Skeletal muscle cell (primary cell): ENCODE measurements around the gene RUSC1.
A peak's percentile ranks its signal among the peaks of the same experiment; 100 is the strongest.
"Not testable (repeated sequence)": the region's sequence is repeated elsewhere in the genome, so short reads cannot be mapped to it uniquely, and the experiment has no call there.

Experiments
- DNase-seq: peaks from one replicate; pipeline ENCODE4 v3.0.0-alpha.2; 2010; ENCODE audit warnings: low read depth
- H3K4me3 ChIP-seq: 2 replicates; pipeline ENCODE4 v1.5.1; 2011; ENCODE audit warnings: low read depth, mild to moderate bottlenecking, control low read depth, low read length, moderate library complexity

RUSC1 gene

DNA sequence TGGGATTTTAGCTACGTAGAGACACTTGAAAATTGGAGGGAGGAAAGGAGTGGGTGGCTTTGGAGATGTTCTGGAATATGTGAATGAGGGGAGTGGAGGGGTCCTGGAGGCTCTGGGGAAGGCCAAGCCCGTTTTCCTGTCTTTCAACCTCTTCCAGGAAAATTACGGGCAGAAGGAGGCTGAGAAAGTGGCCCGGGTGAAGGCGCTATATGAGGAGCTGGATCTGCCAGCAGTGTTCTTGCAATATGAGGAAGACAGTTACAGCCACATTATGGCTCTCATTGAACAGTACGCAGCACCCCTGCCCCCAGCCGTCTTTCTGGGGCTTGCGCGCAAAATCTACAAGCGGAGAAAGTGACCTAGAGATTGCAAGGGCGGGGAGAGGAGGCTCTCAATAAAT lies 442 bp upstream of the RUSC1 start:
- DNase-seq, result no peak
- H3K4me3 ChIP-seq, result peak overlapping the region; percentile 93

DNA sequence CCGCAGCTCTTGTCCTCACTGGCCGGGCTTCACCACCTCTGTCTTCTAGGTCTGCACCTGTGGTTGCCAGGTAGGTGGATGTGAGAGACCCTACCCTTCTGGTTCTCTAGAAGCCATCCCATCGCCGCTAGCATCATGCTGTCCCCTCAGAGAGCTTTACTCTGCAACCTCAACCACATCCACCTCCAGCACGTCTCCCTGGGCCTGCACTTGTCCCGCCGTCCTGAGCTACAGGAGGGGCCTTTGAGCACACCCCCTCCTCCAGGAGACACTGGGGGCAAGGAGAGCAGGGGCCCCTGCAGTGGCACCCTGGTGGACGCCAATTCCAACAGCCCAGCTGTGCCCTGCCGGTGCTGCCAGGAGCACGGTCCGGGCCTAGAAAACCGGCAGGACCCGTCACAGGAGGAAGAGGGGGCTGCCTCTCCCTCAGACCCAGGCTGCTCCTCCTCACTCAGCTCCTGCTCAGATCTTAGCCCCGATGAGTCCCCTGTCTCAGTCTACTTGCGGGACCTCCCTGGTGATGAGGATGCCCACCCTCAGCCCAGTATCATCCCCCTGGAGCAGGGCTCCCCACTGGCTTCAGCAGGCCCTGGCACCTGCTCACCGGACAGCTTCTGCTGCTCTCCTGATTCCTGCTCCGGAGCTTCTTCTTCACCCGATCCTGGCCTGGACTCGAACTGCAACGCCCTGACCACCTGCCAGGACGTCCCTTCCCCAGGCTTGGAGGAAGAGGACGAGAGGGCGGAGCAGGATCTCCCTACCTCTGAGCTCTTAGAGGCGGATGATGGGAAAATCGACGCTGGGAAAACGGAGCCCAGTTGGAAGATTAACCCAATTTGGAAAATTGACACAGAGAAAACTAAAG lies 1.2 kb downstream of the RUSC1 start:
- peak overlapping the region; percentile 93 for H3K4me3 ChIP-seq
- DNase-seq, result no peak

- peak overlapping the region; percentile 93 for H3K4me3 ChIP-seq
- no peak for DNase-seq
Observed at GRCh38 chr1:155322571-155322952, 1.9 kb downstream of the RUSC1 start.

- peak; percentile 90 for DNase-seq
- peak overlapping the region; percentile 93 for H3K4me3 ChIP-seq
Observed at GRCh38 chr1:155322953-155323728, 2.4 kb downstream of the RUSC1 start.

- H3K4me3 ChIP-seq, result peak overlapping the region; percentile 93
- peak; percentile 73 for DNase-seq
Observed at GRCh38 chr1:155323729-155324036, 3.0 kb downstream of the RUSC1 start.

GRCh38 chr1:155324037-155324716 lies 3.5 kb downstream of the RUSC1 start:
- DNase-seq, result peak; percentile 87
- H3K4me3 ChIP-seq, result peak overlapping the region; percentile 93

- H3K4me3 ChIP-seq, result peak overlapping the region; percentile 93
- DNase-seq, result no peak
Observed at GRCh38 chr1:155324717-155325602, 4.3 kb downstream of the RUSC1 start.

- DNase-seq, result no peak
- H3K4me3 ChIP-seq, result peak overlapping the region; percentile 93
Observed at GRCh38 chr1:155325603-155325893, 4.9 kb downstream of the RUSC1 start.

- DNase-seq, result no peak
- H3K4me3 ChIP-seq, result no peak overlapping the region
Observed at GRCh38 chr1:155326020-155326526, 5.4 kb downstream of the RUSC1 start.

DNA sequence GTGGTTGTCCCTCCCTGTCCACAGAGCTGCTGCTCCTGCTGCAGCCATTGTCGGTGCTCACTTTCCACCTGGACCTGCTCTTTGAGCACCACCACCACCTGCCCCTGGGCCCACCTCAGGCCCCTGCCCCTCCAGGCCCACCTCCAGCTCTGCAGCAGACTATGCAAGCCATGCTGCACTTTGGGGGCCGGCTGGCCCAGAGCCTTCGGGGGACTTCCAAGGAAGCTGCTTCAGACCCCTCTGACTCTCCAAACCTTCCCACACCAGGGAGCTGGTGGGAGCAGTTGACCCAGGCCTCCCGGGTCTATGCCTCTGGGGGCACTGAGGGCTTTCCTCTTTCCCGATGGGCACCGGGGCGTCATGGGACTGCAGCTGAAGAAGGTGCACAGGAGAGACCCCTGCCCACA lies 5.9 kb downstream of the RUSC1 start:
- no peak overlapping the region for H3K4me3 ChIP-seq
- DNase-seq, result no peak

- H3K4me3 ChIP-seq, result no peak overlapping the region
- no peak for DNase-seq
Observed at GRCh38 chr1:155327981-155328380, 7.3 kb downstream of the RUSC1 start.

DNA sequence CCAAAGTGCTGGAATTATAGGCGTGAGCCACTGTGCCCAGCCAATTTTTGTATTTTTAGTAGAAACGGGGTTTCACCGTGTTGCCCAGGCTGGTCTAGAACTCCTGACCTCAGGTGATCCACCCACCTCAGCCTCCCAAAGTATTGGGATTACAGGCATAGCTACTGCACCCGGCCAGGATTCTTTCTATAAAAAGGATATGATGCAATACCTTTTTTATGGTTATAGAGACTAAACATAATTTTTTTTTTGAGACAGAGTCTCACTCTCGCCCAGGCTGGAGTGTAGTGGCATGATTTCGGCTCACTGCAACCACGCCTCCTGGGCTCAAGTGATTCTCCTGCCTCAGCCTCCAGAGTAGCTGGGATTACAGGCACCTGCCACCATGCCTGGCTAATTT lies 8.2 kb downstream of the RUSC1 start:
- not testable (repeated sequence) for H3K4me3 ChIP-seq, DNase-seq

DNA sequence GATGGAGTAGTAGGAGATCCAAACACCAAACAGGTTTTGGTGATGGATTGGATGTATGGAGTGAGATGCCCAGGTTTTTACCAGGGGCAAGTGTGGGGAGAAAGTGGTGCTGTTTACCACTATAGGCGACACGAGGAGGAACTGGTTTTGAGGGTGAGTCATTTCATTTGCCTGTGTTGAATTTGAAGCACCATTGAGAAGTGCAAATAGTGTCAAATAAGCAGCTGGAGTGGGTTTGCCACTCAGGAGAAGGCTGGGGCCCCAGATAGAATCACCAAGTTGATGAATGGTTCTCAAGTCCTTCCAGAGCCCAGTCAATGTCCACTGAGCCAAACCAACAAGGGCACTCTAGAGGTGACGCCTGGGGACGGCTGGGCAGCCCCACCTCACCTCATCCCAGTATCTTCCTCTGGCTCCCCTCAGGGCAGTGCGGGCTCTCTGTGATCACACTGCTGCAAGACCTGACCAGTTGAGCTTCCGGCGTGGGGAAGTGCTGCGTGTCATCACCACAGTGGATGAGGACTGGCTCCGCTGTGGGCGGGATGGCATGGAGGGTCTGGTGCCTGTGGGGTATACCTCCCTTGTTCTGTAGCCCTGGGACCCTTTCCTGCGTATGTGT lies 9.4 kb downstream of the RUSC1 start:
- no peak overlapping the region for H3K4me3 ChIP-seq
- DNase-seq, result no peak

- no peak for DNase-seq
- no peak overlapping the region for H3K4me3 ChIP-seq
Observed at GRCh38 chr1:155334962-155335361, 14.3 kb downstream of the RUSC1 start.

DNA sequence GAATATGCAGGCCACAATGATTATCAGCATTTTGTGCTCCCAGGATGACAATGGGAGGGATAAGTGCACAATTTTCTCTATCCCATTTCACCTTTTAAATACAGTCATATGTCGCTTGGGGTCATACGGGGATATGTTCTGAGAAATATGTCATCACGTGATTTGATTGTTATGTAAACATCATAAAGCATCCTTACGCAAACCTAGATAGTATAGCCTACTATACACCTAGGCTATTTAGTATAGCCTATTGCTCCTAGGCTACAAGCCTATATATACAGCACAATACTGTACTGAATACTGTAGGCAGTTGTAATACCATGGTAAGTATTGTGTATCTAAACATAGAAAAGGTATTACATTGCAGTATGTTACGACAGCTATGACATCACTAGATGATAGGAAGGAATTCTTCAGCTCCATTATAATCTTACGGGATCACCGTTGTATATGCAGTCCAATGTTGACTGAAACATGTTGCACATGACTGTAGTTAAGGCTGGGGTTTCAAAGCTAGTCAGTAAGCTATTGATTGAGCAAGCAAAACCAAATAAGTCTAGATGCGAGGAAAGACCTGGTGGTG lies 18.9 kb downstream of the RUSC1 start:
- no peak for DNase-seq
- H3K4me3 ChIP-seq, result no peak overlapping the region

DNA sequence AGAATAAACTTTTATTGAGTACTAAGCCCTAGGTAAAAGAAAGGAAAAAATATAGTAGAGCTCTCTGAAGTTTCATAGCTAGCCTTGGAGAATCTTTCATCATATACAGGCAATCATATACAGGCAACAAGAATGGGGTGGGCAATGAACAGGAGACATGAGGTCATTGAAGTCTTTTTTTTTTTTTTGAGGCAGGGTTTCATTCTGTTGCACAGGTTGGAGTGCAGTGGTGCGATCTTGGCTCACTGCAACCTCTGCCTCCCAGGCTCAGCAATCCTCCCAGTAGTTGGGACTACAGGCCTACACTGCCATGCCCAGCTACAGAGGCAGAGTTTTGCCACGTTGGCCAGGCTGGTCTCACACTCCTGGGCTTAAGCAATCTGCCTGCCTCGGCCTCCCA lies 22.1 kb downstream of the RUSC1 start:
- no peak overlapping the region for H3K4me3 ChIP-seq
- DNase-seq, result no peak

- DNase-seq, result no peak
- H3K4me3 ChIP-seq, result no peak overlapping the region
Observed at GRCh38 chr1:155352631-155353030, 31.9 kb downstream of the RUSC1 start.

DNA sequence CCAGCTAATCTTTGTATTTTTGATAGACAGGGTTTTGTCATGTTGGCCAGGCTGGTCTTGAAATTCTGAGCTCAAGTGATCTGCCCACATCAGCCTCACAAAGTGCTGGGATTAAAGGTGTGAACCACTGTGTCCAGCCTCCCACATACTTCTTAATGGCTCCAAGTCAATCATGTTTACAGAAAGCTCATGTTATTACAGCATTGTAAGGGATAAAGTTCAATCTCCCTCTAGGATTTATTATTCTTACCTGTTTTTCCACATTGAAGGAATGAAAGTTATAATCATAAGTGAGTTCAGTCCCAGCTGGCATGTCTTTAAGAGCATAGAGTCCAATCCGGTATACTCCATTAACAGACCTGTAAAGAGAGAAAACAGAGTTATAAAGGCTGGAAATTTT lies 39.4 kb downstream of the RUSC1 start:
- DNase-seq, result no peak
- H3K4me3 ChIP-seq, result no peak overlapping the region

DNA sequence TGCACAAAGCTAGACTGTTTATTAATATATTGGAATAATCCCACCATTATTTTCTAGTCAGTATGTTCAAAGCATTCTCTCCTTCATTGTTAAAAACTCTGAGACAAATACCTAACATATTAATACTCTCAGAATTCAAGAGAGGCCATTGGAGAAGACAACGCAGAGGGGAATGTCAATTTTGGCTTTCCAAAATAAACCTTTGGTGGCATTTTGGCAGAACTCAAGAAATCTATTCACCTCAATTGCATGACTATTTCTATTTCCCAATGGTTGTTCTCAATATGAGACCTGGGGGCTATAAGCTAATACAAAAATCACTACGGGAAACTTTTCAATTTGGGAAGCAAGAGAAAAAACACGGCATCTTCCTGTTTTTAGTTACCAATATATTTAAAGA lies 58.5 kb downstream of the RUSC1 start:
- no peak overlapping the region for H3K4me3 ChIP-seq
- DNase-seq, result peak; percentile 3
